MM.1S (cell line): ENCODE measurements around the gene DPH7.
"Not testable (repeated sequence)": the region's sequence is repeated elsewhere in the genome, so short reads cannot be mapped to it uniquely, and the experiment has no call there.

Experiments
- DNase-seq: peaks from one replicate; pipeline ENCODE4 v3.0.0-alpha.2; 2015
- H2AFZ ChIP-seq: fragments of 300-600 bp; sonication (generic); 2 replicates; pipeline ENCODE4 v1.6.0; 2016; ENCODE audit warnings: antibody characterized with exemption, low read length
- H3F3A ChIP-seq: fragments of 300-600 bp; sonication (generic); 2 replicates; pipeline ENCODE4 v1.6.1; 2016; ENCODE audit warnings: mild to moderate bottlenecking, antibody characterized with exemption, low read length, moderate library complexity, mixed read lengths; ENCODE audit not compliant: insufficient read depth
- H3K27ac ChIP-seq: fragments of 300-600 bp; sonication (generic); 2 replicates; pipeline ENCODE4 v1.5.1; 2016; ENCODE audit warnings: mild to moderate bottlenecking, low read length
- H3K27me3 ChIP-seq: fragments of 300-600 bp; sonication (generic); replicated peaks from 2 replicates; pipeline ENCODE4 v1.6.0; 2016; ENCODE audit warnings: low read length; ENCODE audit not compliant: insufficient read depth
- H3K36me3 ChIP-seq: fragments of 300-600 bp; sonication (generic); replicated peaks from 2 replicates; pipeline ENCODE4 v1.6.1; 2016; ENCODE audit warnings: mild to moderate bottlenecking, low read length, mixed read lengths; ENCODE audit not compliant: insufficient read depth
- H3K4me1 ChIP-seq: fragments of 300-600 bp; sonication (generic); 2 replicates; pipeline ENCODE4 v1.6.1; 2016; ENCODE audit warnings: low read length, mixed read lengths
- H3K4me2 ChIP-seq: fragments of 300-600 bp; sonication (generic); 2 replicates; pipeline ENCODE4 v1.6.0; 2016; ENCODE audit warnings: low read depth, low read length
- H3K4me3 ChIP-seq: fragments of 300-600 bp; sonication (generic); 2 replicates; pipeline ENCODE4 v1.5.1; 2016; ENCODE audit warnings: low read length, mixed read lengths
- H3K79me2 ChIP-seq: fragments of 300-600 bp; sonication (generic); 2 replicates; pipeline ENCODE4 v1.6.1; 2016; ENCODE audit warnings: mixed run types, low read length, mixed read lengths
- H3K9ac ChIP-seq: fragments of 300-600 bp; sonication (generic); 2 replicates; pipeline ENCODE4 v1.6.1; 2016; ENCODE audit warnings: low read length, mixed read lengths
- H3K9me2 ChIP-seq: fragments of 300-600 bp; sonication (generic); replicated peaks from 2 replicates; pipeline ENCODE4 v1.6.1; 2016; ENCODE audit warnings: mild to moderate bottlenecking, low read length, mixed read lengths; ENCODE audit not compliant: insufficient read depth
- H3K9me3 ChIP-seq: fragments of 300-600 bp; sonication (generic); replicated peaks from 2 replicates; pipeline ENCODE4 v1.6.1; 2016; ENCODE audit warnings: mild to moderate bottlenecking, low read length, mixed read lengths; ENCODE audit not compliant: insufficient read depth
- H4K20me1 ChIP-seq: fragments of 300-600 bp; sonication (generic); 2 replicates; pipeline ENCODE4 v1.6.1; 2016; ENCODE audit warnings: mild to moderate bottlenecking, low read length, moderate library complexity, mixed read lengths; ENCODE audit not compliant: insufficient read depth
- CTCF ChIP-seq: fragments of 300-600 bp; sonication (generic); IDR thresholded peaks from 2 replicates; pipeline ENCODE4 v1.5.1; 2016; ENCODE audit warnings: antibody characterized with exemption, low read length, mixed read lengths
- EZH2 ChIP-seq: fragments of 300-600 bp; sonication (generic); optimal IDR thresholded peaks from 2 replicates; pipeline ENCODE3; 2017; ENCODE audit warnings: low read depth, mild to moderate bottlenecking, antibody characterized with exemption, low read length, mixed read lengths
- EZH2phosphoT487 ChIP-seq: fragments of 300-600 bp; sonication (generic); IDR thresholded peaks from 2 replicates; pipeline ENCODE4 v1.6.1; 2018; ENCODE audit warnings: antibody characterized with exemption, low read length

DPH7 gene

GRCh38 chr9:137603879-137604278, 25.2 kb upstream of the DPH7 start:
- peaks cover 20% of the 10 kb centered on the region for H3K79me2 ChIP-seq
- H3K4me3 ChIP-seq, result no peak overlapping the region
- no peaks in the 10 kb centered on the region for H4K20me1 ChIP-seq
- peaks cover 7% of the 10 kb centered on the region for H3K27me3 ChIP-seq
- H3K4me2 ChIP-seq, result no peak overlapping the region
- H3K27ac ChIP-seq, result no peak overlapping the region
- 0 out of 2 replicates have a peak, but pooled peaks cover 4% of the 10 kb centered on the region for H3K4me1 ChIP-seq
- no peaks in the 10 kb centered on the region for H3K9me3 ChIP-seq
- TF ChIP-seq EZH2 (no peak), EZH2phosphoT487 (no peak), CTCF (no peak)
- H3F3A ChIP-seq, result peaks cover 8% of the 10 kb centered on the region; the same call in 1 of the 2 replicates
- H3K36me3 ChIP-seq, result no peaks in the 10 kb centered on the region
- no peak for DNase-seq
- H2AFZ ChIP-seq, result no peak overlapping the region
- H3K9ac ChIP-seq, result no peak overlapping the region
- no peaks in the 10 kb centered on the region for H3K9me2 ChIP-seq

- Histone ChIP-seq H3K27ac (no peak overlapping the region), H3K36me3 (no peaks in the 10 kb centered on the region), H3K4me3 (no peak overlapping the region), H3K27me3 (peaks cover 7% of the 10 kb centered on the region), H3K4me2 (no peak overlapping the region), H3K9me2 (no peaks in the 10 kb centered on the region), H2AFZ (no peak overlapping the region), H3K9me3 (no peaks in the 10 kb centered on the region), H3K4me1 (0 out of 2 replicates have a peak, but pooled peaks cover 4% of the 10 kb centered on the region), H3K9ac (no peak overlapping the region), H3K79me2 (peaks cover 15% of the 10 kb centered on the region), H3F3A (peaks cover 8% of the 10 kb centered on the region; the same call in 1 of the 2 replicates), H4K20me1 (no peaks in the 10 kb centered on the region)
- TF ChIP-seq EZH2 (no peak), EZH2phosphoT487 (no peak), CTCF (no peak; the same call in 1 of the 2 replicates)
- no peak for DNase-seq
These were observed 23.9 kb upstream of the DPH7 start for GRCh38 chr9:137602661-137603060.

GRCh38 chr9:137598943-137599342, 20.2 kb upstream of the DPH7 start:
- no peaks in the 10 kb centered on the region for H4K20me1 ChIP-seq
- H3K4me1 ChIP-seq, result no peaks in the 10 kb centered on the region
- no peaks in the 10 kb centered on the region for H3K9me3 ChIP-seq
- no peak overlapping the region for H3K4me3 ChIP-seq
- TF ChIP-seq EZH2phosphoT487 (no peak), EZH2 (no peak), CTCF (no peak)
- H3K36me3 ChIP-seq, result no peaks in the 10 kb centered on the region
- no peak for DNase-seq
- no peak overlapping the region for H3K27ac ChIP-seq
- no peaks in the 10 kb centered on the region for H3K79me2 ChIP-seq
- no peak overlapping the region for H3K9ac ChIP-seq
- no peaks in the 10 kb centered on the region for H3K9me2 ChIP-seq
- no peak overlapping the region for H2AFZ ChIP-seq
- 0 out of 2 replicates have a peak, but pooled peaks cover 8% of the 10 kb centered on the region for H3F3A ChIP-seq
- no peak overlapping the region for H3K4me2 ChIP-seq
- H3K27me3 ChIP-seq, result peaks cover 2% of the 10 kb centered on the region; the same call in 1 of the 2 replicates

GRCh38 chr9:137596577-137596976, 17.9 kb upstream of the DPH7 start:
- H3K4me2 ChIP-seq, H3F3A ChIP-seq, H3K27ac ChIP-seq: not testable (repeated sequence)

More at GRCh38 chr9:137596577-137596976, 17.9 kb upstream of the DPH7 start:
- H3K27me3 ChIP-seq, H2AFZ ChIP-seq, H3K4me1 ChIP-seq, DNase-seq, H3K9me3 ChIP-seq, H4K20me1 ChIP-seq, H3K9me2 ChIP-seq, H3K9ac ChIP-seq, H3K4me3 ChIP-seq, H3K79me2 ChIP-seq, H3K36me3 ChIP-seq: not testable (repeated sequence)
